ENCODE measurements around the gene ZFP62. TPM values are rescaled to one million over a fixed set of nuclear protein-coding genes. Genes with fewer than 3 reads are reported as not detected.
"Not testable (repeated sequence)": the region's sequence is repeated elsewhere in the genome, so short reads cannot be mapped to it uniquely, and the experiment has no call there.

The ZFP62 gene
- total RNA-seq: 10.5 and 13.7 TPM in 2 replicates

DNA sequence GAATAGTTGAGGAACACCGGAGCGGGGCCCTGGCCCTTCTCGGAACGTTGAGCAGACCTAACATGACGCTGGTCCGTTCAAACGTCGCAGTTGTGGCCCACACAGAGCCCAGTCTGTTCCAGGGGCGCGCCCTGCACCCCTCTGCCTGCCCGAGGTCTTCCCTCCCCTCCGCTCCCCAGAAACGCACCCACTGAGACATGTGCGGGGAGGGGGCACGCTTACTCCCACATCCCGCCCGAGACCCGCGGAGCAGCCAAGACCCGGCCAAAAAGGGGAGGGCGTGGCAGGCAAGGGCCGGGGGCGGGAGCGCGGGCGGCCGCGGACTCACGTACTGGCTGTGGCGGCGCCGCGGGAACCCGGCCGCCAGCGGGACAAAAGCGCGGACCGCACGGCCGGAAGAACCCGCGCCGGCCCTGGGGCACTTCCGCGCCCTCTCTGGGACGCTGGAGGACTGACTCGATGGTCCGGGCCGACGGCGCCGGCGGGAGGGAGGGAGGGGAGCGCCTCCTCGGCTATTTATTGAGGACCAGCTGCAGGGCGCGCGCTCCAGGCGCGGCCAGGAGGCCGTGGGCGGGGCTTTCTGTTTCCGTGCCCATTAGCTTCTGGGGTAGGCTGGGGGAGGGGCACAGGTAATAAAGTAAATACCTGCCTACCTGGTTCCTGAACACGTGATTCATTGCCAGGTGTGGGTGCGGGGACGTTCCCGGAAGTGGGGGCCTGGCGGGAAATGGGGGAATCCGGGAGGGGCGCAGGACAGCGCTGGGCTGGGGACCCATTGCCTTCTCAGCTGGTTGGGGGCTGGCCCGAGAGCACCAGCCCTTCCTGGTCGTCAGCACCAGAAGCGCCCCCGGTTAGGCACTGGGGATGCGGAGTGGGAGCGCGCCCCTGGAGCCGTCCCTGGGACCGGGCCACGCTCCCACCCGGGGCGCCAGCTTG lies at the start of gene ZFP62:
TSS of gene ZFP62 (minus strand) at position 390 of the 936 bp plus-strand sequence. CDS start at position 333, 57 bp downstream.
- DNase-seq (ENCODE audit: low read depth in 2 of 2): peak; percentile 95 to 96

DNA sequence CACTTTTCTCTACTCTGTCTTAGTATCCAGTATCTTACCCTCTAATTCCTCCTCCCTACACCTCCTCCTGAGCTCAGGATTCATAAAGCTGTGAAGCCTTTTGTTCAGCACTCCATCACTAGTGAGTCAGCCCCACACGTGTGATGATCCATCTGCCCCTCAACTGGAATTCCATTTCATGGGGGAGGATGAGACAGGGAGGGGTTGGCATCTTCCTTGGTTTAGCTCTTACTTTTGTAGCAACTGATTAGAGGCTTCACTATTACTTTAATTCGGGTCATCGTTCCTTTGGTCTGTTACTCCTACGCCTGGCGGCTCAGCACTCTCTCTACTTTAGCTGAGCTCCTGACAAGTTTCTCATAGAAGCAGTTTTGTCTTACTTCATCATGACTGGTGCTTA lies 49.7 kb upstream of the ZFP62 start:
- DNase-seq (ENCODE audit: low read depth in 2 of 2): no peak

- DNase-seq (ENCODE audit: low read depth in 2 of 2): no peak
Measured at GRCh38 chr5:180910182-180910581, 49.1 kb upstream of the ZFP62 start.

- DNase-seq (ENCODE audit: low read depth in 2 of 2): no peak
Measured at GRCh38 chr5:180909782-180910181, 48.7 kb upstream of the ZFP62 start.

GRCh38 chr5:180908998-180909731 lies 48.1 kb upstream of the ZFP62 start:
- DNase-seq (ENCODE audit: low read depth in 2 of 2): peak in 1 of 2 donors; percentile 60

DNA sequence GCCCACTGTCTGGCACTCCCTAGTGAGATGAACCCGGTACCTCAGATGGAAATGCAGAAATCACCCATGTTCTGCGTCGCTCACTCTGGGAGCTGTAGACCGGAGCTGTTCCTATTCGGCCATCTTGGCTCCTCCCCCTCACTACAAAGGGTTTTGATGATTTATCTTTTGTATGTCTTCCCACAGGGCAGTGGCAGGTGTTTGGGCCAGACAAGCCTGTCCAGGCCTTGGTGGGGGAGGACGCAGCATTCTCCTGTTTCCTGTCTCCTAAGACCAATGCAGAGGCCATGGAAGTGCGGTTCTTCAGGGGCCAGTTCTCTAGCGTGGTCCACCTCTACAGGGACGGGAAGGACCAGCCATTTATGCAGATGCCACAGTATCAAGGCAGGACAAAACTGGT lies 47.3 kb upstream of the ZFP62 start:
- no peak for DNase-seq (ENCODE audit: low read depth in 2 of 2)

GRCh38 chr5:180901319-180902009 lies 40.4 kb upstream of the ZFP62 start:
- no peak for DNase-seq (ENCODE audit: low read depth in 2 of 2)

DNA sequence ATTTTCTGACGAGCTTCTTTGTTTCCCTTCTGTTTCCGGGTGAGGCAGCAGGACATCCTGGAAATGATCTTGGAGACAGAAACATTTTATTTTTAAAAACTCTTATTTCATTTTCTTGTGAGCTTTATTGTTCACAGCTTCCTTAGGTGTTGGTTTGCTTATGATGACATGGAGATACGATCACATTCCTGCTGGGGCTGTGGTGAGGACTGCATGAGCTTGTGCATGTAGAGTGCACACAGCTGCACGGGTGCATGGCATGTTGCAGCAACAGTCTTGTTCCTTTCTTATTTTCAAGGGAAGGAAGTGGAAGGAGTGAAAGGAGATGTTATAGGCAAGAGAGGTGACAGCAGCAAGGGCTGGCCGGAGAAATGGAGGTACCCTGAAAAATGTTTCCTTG lies 39.1 kb upstream of the ZFP62 start:
- DNase-seq (ENCODE audit: low read depth in 2 of 2): no peak

- DNase-seq (ENCODE audit: low read depth in 2 of 2): no peak
Measured at GRCh38 chr5:180898621-180899246, 37.7 kb upstream of the ZFP62 start, which contains the start of gene BTNL8. TSS of gene BTNL8 (plus strand) at chr5:180899159. CDS start at chr5:180899311, 152 bp downstream.

DNA sequence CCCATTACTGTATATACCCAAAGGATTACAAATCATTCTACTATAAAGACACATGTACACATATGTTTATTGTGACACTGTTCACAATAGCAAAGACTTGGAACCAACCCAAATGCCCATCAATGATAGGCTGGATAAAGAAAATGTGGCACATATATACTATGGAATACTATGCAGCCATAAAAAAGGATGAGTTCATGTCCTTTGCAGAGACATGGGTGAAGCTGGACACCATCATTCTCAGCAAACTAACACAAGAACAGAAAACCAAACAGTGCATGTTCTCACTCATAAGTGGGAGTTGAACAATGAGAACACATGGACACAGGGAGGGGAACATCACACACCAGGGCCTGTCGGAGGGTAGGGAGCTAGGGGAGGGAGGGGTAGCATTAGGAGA lies 34.3 kb upstream of the ZFP62 start:
- not testable (repeated sequence) for DNase-seq (ENCODE audit: low read depth in 2 of 2)

DNA sequence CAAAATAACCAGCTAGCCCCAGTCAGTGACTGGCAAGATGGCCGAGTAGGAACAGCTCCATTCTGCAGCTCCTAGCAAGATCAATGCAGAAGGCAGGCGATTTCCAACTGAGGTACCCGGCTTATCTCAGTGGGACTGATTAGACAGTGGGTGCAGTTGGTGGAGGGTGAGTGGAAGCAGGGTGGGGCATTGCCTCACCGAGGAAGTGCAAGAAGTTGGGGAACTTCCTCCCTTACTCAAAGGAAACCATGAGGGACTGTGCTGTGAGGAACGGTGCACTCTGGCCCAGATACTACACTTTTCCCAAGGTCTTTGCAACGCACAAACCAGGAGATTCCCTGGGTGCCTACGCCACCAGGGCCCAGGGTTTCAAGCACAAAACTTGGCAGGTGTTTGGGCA lies 28.3 kb upstream of the ZFP62 start:
- no peak for DNase-seq (ENCODE audit: low read depth in 2 of 2)

- not testable (repeated sequence) for DNase-seq (ENCODE audit: low read depth in 2 of 2)
Measured at GRCh38 chr5:180885845-180886529, 24.9 kb upstream of the ZFP62 start.

GRCh38 chr5:180875860-180876426 lies 14.9 kb upstream of the ZFP62 start:
- no peak for DNase-seq (ENCODE audit: low read depth in 2 of 2)

DNA sequence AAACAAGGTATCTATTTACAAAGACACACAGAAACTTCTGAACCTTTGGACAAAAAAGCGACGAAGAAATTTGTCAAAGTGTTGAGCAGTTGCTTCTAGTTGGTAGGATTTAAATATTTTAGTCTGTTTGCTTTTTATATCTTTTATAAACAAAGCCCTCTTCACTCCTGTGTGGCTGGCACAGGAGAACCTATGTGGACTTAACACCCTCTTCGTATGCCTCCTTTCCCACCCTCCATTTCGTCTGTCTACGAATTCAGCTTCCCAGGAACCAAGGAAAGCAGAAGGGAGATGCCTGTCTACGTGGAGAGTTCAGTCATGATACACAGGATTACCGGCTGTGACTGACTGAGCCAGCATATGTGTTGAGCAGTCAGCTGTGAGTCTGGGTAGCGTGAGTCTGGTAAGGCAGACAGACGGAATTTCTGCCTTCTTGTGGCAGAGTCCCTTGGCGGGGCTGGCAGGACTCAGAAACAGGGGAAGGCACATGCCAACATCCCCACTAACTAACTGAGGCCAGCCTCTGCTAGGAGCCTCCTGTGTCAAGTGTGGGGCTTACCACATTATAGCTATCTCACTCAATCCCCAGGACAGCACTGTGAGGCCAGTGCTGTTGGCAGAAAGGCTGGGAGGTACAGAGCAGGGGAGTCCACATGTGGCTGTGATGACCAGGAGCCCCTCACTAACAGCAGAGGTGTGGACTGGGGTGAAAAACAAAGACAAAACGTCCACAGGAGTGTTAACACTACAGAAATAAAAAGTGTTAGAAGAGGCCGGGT lies 13.9 kb upstream of the ZFP62 start:
- no peak for DNase-seq (ENCODE audit: low read depth in 2 of 2)

GRCh38 chr5:180873615-180874520 lies 12.8 kb upstream of the ZFP62 start:
- peak in 1 of 2 donors; percentile 38 for DNase-seq (ENCODE audit: low read depth in 2 of 2)

GRCh38 chr5:180872419-180872818 lies 11.3 kb upstream of the ZFP62 start:
- no peak for DNase-seq (ENCODE audit: low read depth in 2 of 2)

DNA sequence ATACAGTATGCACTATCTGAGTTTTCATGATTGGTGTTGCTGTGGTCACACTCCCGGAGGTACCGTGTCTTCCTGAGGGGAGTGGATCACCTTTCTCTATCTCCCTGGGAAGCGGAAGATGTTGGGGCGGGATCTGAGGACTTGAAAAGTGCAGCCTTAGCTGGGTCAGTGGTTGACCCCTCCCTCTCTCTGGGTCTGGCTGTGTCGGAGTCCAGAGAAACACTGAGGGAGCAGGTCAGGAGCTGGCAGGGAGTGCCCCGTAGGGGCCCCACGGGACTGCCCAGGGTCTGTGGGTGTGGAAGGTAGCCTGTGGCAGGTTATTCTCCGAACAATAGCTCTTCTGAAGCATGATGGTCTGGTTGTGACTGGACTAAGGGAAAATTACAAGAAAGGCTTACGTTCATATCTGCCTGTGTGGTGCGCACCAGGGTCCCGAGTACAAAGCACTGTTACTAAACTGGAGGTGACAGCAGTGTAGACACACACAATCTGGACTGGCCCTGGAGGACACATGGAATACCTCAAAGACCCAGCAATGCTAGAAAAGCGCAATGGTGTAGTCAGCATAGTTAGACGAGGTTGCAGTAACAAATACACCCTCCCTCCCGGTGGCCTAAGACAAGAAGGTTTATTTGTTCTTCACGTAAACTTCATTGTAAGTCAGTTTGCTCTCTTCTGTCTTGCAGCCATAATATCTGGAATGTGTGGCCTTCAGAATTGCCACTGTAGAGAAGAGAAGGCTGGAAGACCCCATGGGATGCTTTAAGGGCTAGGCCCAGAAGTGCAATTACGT lies 9.4 kb upstream of the ZFP62 start:
- DNase-seq (ENCODE audit: low read depth in 2 of 2): no peak

- DNase-seq (ENCODE audit: low read depth in 2 of 2): no peak
Measured at GRCh38 chr5:180869587-180869986, 8.5 kb upstream of the ZFP62 start.

Measured in lung microvascular endothelial cell (primary cell).